CD4-positive, CD25-positive, alpha-beta regulatory T cell (primary cell): Measurements from ENCODE around the gene SPDYE18. TPM values are rescaled to one million over a fixed set of nuclear protein-coding genes. Genes with fewer than 3 reads are reported as not detected.
"Not testable (repeated sequence)": the region's sequence is repeated elsewhere in the genome, so short reads cannot be mapped to it uniquely, and the experiment has no call there.

ENCODE experiments used
- ATAC-seq, 2 donors: fragments of 150-1000 bp; cut with Tn5 transposase; one replicate each; pipeline ENCODE4 v1.10.0; 2021; ENCODE audit warnings: low read depth in 2 of 2, moderate number of reproducible peaks in 2 of 2, moderate library complexity in 1 of 2
- DNase-seq, 3 donors: peaks; one replicate each; pipeline versions ENCODE4 v3.0.0 to v3.0.0-alpha.2; 2012 to 2022; ENCODE audit warnings: mixed read lengths in 1 of 3
- H3K27ac ChIP-seq: one replicate; pipeline ENCODE4 v1.7.0; 2013; ENCODE audit warnings: mild to moderate bottlenecking, low read length; ENCODE audit not compliant: insufficient read depth, poor library complexity, severe bottlenecking
- H3K27me3 ChIP-seq: one replicate; pipeline ENCODE4 v1.7.0; 2013; ENCODE audit warnings: low read length; ENCODE audit not compliant: control insufficient read depth, insufficient read depth
- H3K36me3 ChIP-seq: one replicate; pipeline ENCODE4 v1.7.0; 2013; ENCODE audit warnings: mild to moderate bottlenecking, low read length, moderate library complexity; ENCODE audit not compliant: control insufficient read depth, insufficient read depth
- H3K4me1 ChIP-seq: 2 replicates; pipeline ENCODE4 v1.7.0; 2013; ENCODE audit warnings: mild to moderate bottlenecking, low read length; ENCODE audit not compliant: insufficient read depth, control insufficient read depth, poor library complexity, severe bottlenecking
- H3K4me3 ChIP-seq: one replicate; pipeline ENCODE4 v1.7.0; 2013; ENCODE audit warnings: low read depth, mild to moderate bottlenecking, low read length, moderate library complexity
- H3K9me3 ChIP-seq, 2 experiments: 1 replicate in 1 of 2; 2 replicates in 1 of 2; pipeline ENCODE4 v1.7.0; 2013; ENCODE audit warnings: low read length in 2 of 2, mild to moderate bottlenecking in 1 of 2, moderate library complexity in 1 of 2; ENCODE audit not compliant: control insufficient read depth in 2 of 2
- H3K27ac Mint-ChIP-seq, 3 donors: one replicate each; pipeline ENCODE4 v1.8.0; 2020 to 2022; ENCODE audit warnings: mild to moderate bottlenecking in 3 of 3, mixed read lengths in 3 of 3, moderate library complexity in 2 of 3
- H3K27me3 Mint-ChIP-seq: one replicate; pipeline ENCODE4 v1.8.0; 2022; ENCODE audit warnings: mild to moderate bottlenecking, mixed read lengths
- H3K36me3 Mint-ChIP-seq: one replicate; pipeline ENCODE4 v1.8.0; 2020; ENCODE audit warnings: mixed read lengths
- H3K4me1 Mint-ChIP-seq, 4 donors: one replicate each; pipeline ENCODE4 v1.8.0; 2020 to 2022; ENCODE audit warnings: mixed read lengths in 4 of 4, mild to moderate bottlenecking in 1 of 4
- H3K4me3 Mint-ChIP-seq, 4 donors: one replicate each; pipeline ENCODE4 v1.8.0; 2020 to 2022; ENCODE audit warnings: mild to moderate bottlenecking in 4 of 4, mixed read lengths in 4 of 4, moderate library complexity in 3 of 4
- H3K9me3 Mint-ChIP-seq, 7 donors: one replicate each; pipeline ENCODE4 v1.8.0; 2020 to 2022; ENCODE audit warnings: mixed read lengths in 7 of 7, mild to moderate bottlenecking in 3 of 7, moderate library complexity in 2 of 7
- polyA plus RNA-seq, 4 donors: library from polyadenylated mRNA; unstranded; fragments of 300-500 nt; fragmentation: Illumina TruSeq; gene quantifications; one replicate each; pipeline ENCODE4 v1.2.3, GENCODE V29; 2021
- total RNA-seq: library from RNA; stranded (reverse); gene quantifications from one replicate; pipeline ENCODE4 v1.2.3, GENCODE V29; 2022

The SPDYE18 gene
- total and polyA plus RNA-seq, 5 donors from 2014 or later, result 0.18 to 2.7 TPM; not detected in 3

GRCh38 chr7:77004151-77004550 is 58.2 kb downstream of the SPDYE18 start:
- not testable (repeated sequence) for H3K4me1 Mint-ChIP-seq, H3K36me3 ChIP-seq, H3K36me3 Mint-ChIP-seq, H3K4me3 ChIP-seq, H3K27me3 Mint-ChIP-seq, H3K9me3 ChIP-seq, H3K9me3 Mint-ChIP-seq, H3K4me3 Mint-ChIP-seq, DNase-seq, H3K4me1 ChIP-seq, H3K27ac Mint-ChIP-seq, ATAC-seq, H3K27me3 ChIP-seq, H3K27ac ChIP-seq

- not testable (repeated sequence) for H3K27ac Mint-ChIP-seq, H3K4me1 Mint-ChIP-seq, H3K36me3 Mint-ChIP-seq
Measured at GRCh38 chr7:77003241-77003640, 59.1 kb downstream of the SPDYE18 start.

DNA sequence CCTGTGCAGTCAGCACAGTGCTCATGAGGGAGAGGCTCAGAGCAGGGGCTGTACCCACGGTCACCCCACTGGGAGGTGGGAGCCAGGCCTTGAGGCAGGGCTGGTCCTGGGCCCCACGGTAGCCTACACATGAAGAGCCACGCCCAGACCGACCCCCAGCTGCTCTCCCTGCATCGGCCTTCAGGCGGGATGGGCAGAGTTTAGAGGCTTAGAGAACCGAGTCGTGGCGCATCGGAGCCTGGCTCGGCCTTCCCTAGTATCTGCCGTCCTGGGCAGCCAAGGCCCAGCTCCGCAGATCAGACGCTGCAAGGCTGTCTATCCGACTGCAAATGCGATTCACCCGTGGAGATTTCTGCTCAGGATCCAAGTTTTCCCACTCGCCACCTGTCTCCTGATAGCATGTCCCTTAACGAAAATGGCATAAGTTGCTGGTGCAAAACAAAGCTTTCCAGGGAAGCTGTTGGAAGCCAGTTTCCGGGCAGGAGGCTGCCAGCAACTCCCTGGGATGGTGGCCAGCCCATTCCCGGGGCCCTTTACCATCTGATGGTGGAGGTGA is 59.6 kb downstream of the SPDYE18 start:
- not testable (repeated sequence) for H3K4me1 ChIP-seq, H3K27me3 Mint-ChIP-seq, H3K36me3 Mint-ChIP-seq, H3K4me3 ChIP-seq, H3K27ac ChIP-seq, H3K27me3 ChIP-seq, H3K4me1 Mint-ChIP-seq, H3K27ac Mint-ChIP-seq, ATAC-seq, DNase-seq, H3K4me3 Mint-ChIP-seq, H3K9me3 ChIP-seq, H3K36me3 ChIP-seq, H3K9me3 Mint-ChIP-seq

More at GRCh38 chr7:77003241-77003640, 59.1 kb downstream of the SPDYE18 start:
- H3K27me3 Mint-ChIP-seq, H3K4me3 ChIP-seq, ATAC-seq, H3K4me3 Mint-ChIP-seq, H3K9me3 ChIP-seq, H3K27ac ChIP-seq, DNase-seq, H3K4me1 ChIP-seq, H3K27me3 ChIP-seq, H3K36me3 ChIP-seq, H3K9me3 Mint-ChIP-seq: not testable (repeated sequence)

DNA sequence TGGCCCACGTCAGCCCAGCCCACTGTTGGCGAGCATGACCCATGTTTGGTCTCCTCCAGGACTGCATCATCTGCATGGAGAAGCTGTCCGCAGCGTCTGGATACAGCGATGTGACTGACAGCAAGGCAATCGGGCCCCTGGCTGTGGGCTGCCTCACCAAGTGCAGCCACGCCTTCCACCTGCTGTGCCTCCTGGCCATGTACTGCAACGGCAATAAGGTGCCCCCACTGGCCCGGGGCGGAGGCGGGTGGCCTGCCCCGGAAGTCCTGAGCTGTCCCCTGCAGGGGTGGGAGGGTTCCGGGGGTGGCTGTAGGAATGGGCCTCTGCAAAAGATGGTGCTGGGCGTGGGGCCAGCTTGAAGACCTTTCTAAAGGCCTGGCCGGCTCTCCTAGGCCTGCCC is 60.3 kb downstream of the SPDYE18 start:
- H3K36me3 ChIP-seq, H3K9me3 Mint-ChIP-seq, H3K27ac Mint-ChIP-seq, H3K27me3 ChIP-seq, H3K9me3 ChIP-seq, H3K4me1 ChIP-seq, H3K4me3 ChIP-seq, ATAC-seq, H3K27me3 Mint-ChIP-seq, DNase-seq, H3K36me3 Mint-ChIP-seq, H3K4me1 Mint-ChIP-seq, H3K4me3 Mint-ChIP-seq, H3K27ac ChIP-seq: not testable (repeated sequence)

Other genes with a start within 250 kb of the SPDYE18 start
- not detected for gene SPDYE17, start 30.2 kb downstream of the SPDYE18 start, total RNA-seq
- gene SPDYE17, start 30.2 kb downstream of the SPDYE18 start, polyA plus RNA-seq, result not detected
- 20.1 TPM for gene CCDC146, start 60.1 kb upstream of the SPDYE18 start, total RNA-seq
- 1 to 10 TPM; 1.4 to 3.2 (median 2.6) TPM for gene CCDC146, start 60.1 kb upstream of the SPDYE18 start, polyA plus RNA-seq
- 8.1 TPM for gene FGL2, start 137.3 kb upstream of the SPDYE18 start, total RNA-seq
- 10 to 100 TPM in 3 of 4 donors, 1 to 10 TPM in 1; 6.2 to 14.2 (median 10.8) TPM for gene FGL2, start 137.3 kb upstream of the SPDYE18 start, polyA plus RNA-seq